Mucosa of descending colon (tissue), 3 donors: Measurements from ENCODE around the gene CCNF. TPM values are rescaled to one million over a fixed set of nuclear protein-coding genes. Genes with fewer than 3 reads are reported as not detected.
A peak's percentile ranks its signal among the peaks of the same experiment; 100 is the strongest.

Source experiments
- ATAC-seq: fragments of 200-7000 bp; cut with Tn5 transposase; one replicate; pipeline ENCODE4 v1.9.1; 2020; ENCODE audit warnings: mild to moderate bottlenecking, moderate library complexity
- DNase-seq, 3 donors: peaks; one replicate each; pipeline ENCODE4 v3.0.0-alpha.2; 2020
- H3K36me3 ChIP-seq: fragments of 200-600 bp; one replicate; pipeline ENCODE4 v1.8.0; 2021; ENCODE audit warnings: low read depth, mild to moderate bottlenecking
- H3K4me1 ChIP-seq: fragments of 200-600 bp; one replicate; pipeline ENCODE4 v1.8.0; 2021; ENCODE audit warnings: low read depth, mild to moderate bottlenecking
- H3K4me3 ChIP-seq: fragments of 200-600 bp; one replicate; pipeline ENCODE4 v1.8.0; 2021; ENCODE audit warnings: mild to moderate bottlenecking
- H3K9me3 ChIP-seq: fragments of 200-600 bp; one replicate; pipeline ENCODE4 v1.8.0; 2021; ENCODE audit warnings: mild to moderate bottlenecking
- intact Hi-C, 2 donors: fragments of 100-400 bp; cut with DNase I in 1 of 2; cut with micrococcal nuclease in 1 of 2; formaldehyde crosslinking; loops; one replicate each; pipeline versions ENCODE4 v1.11.0 to v1.11.1; 2022; cut with DNase I, micrococcal nuclease
- total RNA-seq, 3 donors: library from RNA; stranded (reverse); fragmentation: NEBNext Ultra II Directional in 2 of 3; extraction: Animal tissue kit (Norgen Biotek cat#: 25700) in 2 of 3; gene quantifications; one replicate each; pipeline versions ENCODE4 v1.2.1 to v1.2.4, GENCODE V29; 2021 to 2023
- TF ChIP-seq, protein P1 (sequence below): fragments of 200-600 bp; IDR thresholded peaks from one replicate; pipeline ENCODE4 v1.8.0; 2022; ENCODE audit warnings: antibody characterized with exemption, mild to moderate bottlenecking
- donor health status: DM: no; HTN: no; CAD: no; lungs with moderate emphysema.
- donor health status: DM: no; HTN: no; CAD: no.
- donor health status: DM: no; HTN: yes; CAD: no.

CCNF gene
- total RNA-seq, 3 donors from 2014 or later = 3.4 to 12.7 (median 3.7) TPM

DNA sequence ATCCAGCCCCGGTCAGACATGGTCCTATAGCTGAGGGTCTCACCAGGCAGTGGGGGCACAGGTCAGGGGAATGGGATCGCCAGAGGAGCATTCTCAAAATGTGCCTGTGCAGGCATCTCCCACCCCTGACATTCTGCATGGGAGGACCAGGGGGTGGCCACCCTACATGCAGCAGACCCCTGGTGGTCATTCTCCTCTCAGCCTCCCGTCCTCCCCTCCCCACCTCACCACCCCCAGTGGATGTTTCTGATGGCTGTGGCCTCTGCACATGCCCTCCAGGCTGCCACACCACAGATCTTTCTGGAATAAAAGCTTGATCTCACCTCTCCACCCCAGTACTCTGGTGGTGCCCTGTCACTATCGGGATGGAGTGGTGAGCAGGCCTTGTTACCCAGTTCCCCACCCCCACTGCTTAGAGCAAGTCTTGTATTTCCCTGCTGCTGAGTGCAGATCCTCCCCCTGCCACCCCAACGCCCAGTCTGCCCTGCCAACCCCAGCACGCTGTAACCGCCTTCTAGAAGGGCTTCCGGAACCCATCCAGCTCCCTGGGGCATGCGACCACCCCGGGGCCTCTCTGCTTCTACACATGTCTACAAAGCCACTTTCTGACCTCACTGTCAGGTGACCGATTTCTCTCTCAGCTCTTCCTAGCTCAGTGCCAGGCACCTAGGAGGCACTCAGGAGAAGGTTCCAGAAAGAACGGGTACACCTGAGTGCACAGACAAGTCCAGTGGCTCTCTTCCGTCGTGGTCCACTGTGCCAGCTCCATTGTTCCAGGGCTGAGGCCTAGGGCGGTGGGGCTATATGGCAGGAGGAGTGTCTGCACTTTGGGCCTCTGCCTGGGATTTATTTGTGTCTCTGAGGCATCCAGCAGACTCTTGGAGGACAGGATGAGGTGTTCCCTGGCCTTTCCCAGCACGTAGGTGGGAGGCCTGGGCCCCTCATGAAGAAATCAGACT is 55.0 kb downstream of the CCNF start:
- ATAC-seq (no peak), DNase-seq (no peak)
- no peaks in the 10 kb centered on the region for H3K36me3 ChIP-seq
- H3K4me3 ChIP-seq = no peak overlapping the region
- TF ChIP-seq, protein P1, sequence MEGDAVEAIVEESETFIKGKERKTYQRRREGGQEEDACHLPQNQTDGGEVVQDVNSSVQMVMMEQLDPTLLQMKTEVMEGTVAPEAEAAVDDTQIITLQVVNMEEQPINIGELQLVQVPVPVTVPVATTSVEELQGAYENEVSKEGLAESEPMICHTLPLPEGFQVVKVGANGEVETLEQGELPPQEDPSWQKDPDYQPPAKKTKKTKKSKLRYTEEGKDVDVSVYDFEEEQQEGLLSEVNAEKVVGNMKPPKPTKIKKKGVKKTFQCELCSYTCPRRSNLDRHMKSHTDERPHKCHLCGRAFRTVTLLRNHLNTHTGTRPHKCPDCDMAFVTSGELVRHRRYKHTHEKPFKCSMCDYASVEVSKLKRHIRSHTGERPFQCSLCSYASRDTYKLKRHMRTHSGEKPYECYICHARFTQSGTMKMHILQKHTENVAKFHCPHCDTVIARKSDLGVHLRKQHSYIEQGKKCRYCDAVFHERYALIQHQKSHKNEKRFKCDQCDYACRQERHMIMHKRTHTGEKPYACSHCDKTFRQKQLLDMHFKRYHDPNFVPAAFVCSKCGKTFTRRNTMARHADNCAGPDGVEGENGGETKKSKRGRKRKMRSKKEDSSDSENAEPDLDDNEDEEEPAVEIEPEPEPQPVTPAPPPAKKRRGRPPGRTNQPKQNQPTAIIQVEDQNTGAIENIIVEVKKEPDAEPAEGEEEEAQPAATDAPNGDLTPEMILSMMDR = no peak
- peaks cover 12% of the 10 kb centered on the region for H3K4me1 ChIP-seq
- no peaks in the 10 kb centered on the region for H3K9me3 ChIP-seq
- intact Hi-C loops = no loop called here

DNA sequence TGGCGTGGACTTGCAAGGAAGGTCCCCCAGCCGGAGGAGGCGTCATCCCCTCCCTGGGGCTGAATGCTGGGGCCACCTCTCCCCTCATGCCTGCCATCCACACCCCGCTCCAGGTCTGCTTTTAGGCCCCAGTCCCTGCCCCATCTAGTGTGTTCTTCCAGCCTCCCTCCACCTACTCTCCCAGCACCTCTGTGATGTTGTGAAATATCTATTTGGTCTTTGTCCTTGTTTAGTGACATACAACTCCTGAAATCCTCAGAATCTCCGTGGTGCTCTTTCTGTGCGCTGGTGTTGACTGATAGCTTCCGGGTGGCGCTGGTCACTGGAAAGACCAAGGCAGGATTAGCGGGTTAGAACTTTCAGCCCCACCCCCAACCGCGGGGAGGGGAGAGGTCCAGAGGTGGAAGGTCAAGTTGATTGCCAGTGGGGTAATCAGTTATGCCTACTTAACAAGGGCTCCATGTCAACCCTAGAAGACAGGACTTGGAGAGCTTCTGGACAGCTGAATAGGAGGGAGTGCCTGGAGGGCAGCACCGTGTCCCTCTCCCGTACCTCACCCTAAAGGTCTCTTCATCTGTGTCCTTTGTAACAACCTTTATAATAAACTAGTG is 55.8 kb downstream of the CCNF start:
- intact Hi-C loops = no loop called here
- H3K36me3 ChIP-seq = no peaks in the 10 kb centered on the region
- TF ChIP-seq, protein P1 = no peak

DNA sequence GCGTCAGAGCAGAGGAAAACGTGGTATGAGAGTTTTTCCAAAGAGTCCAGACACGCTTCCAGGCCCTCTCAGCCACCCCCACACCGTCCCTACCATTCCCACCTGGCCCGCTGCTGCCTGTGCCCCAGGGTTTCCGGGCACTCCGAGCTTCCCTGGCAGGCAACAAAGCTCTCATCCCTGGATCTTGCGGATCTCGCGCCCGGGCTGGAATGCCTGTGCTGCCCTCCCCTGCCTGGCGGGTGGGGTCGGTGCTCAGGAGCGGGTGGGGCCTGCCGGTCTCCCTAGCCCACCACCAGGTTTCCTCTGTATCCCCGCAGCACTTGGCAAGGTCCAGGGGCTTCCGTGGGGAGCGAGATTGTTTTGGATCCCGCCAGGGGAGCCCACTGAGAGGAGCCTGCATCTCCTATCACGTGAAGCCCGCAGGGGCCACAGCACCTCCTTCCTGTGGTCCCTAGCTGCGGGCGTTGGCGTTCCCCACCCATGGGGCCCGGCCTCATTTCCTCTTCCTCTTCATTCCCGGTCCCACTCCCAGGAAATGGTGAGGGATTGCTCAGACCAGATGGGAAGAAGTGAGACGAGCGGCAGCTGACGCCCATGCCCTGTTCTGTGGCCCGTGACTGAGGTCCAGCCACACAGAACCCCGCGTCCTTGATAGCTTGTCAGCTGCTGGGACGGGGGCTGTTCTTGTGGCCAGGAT is 56.7 kb downstream of the CCNF start:
- peak in 1 of 3 donors; percentile 48 for DNase-seq
- Histone ChIP-seq H3K9me3 (no peaks in the 10 kb centered on the region), H3K36me3 (no peaks in the 10 kb centered on the region), H3K4me3 (no peak overlapping the region), H3K4me1 (peaks cover 7% of the 10 kb centered on the region)
- TF ChIP-seq, protein P1 = no peak
- intact Hi-C loops = no loop called here
- ATAC-seq = no peak

More for the DNA sequence above, 55.8 kb downstream of the CCNF start:
- DNase-seq (no peak), ATAC-seq (no peak)
- no peaks in the 10 kb centered on the region for H3K9me3 ChIP-seq
- peaks cover 12% of the 10 kb centered on the region for H3K4me1 ChIP-seq
- no peak overlapping the region for H3K4me3 ChIP-seq

DNA sequence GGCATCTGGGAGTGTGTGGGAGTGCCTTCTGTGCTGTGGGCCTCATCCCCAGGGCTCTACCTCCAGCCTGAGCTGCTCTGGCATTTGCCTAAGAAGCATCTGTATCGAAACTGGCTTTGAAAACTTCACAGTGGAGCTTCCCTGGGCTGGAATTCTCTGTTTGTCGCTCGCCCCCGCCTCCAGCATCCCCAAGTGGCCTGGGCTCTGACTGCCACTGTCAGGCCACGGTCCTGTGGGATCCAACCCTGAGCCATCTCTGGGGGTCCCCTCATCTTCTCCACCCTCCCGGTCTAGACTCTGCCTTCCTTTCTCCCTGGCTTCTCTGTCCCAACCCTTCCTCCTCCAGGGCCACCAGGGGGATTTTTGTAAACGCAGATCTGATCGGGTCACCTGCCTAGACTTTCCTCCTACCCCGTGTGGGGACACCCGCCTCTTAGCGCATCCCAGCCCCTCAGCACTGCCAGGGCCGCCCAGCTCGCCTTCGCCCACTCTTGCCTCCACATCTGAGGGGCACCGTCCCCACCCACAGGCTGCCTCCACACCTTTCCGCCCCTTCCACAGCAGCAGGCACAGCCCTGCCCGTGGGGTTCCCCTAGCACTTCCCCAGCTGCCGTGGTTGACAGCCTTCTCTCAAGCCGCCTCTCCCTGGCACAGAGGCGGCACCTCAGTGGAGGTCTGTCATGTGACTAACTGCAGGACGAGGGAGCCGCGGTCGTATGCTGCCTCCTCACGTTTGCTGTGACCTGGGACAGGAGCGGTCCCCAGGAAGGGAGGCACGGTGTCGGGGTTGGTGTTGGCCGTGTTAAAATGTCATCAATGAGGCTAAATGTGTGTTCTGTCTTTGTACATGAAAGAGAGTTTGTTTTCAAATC is 57.6 kb downstream of the CCNF start:
- TF ChIP-seq, protein P1 = no peak
- H3K9me3 ChIP-seq = no peaks in the 10 kb centered on the region
- ATAC-seq = peak; percentile 88
- intact Hi-C loops = no loop called here
- DNase-seq = peak; percentile 75 to 77 (median 76)
- H3K4me3 ChIP-seq = no peak overlapping the region
- no peaks in the 10 kb centered on the region for H3K36me3 ChIP-seq
- no peaks in the 10 kb centered on the region for H3K4me1 ChIP-seq

DNA sequence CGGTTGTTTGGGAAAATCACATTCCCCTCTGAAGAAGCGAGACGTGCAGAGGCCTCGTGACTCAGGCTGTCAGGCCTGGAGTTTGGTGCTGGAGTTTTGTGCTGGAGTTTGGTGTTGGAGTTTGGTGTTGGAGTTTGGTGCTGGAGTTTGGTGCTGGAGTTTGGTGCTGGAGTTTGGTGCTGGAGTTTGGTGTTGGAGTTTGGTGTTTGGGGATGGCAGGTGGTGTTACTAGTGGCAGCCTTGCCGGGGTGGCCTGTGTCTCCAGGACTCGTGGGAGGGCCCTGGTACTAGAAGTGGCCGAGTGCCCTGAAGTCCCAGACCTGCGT is 58.2 kb downstream of the CCNF start:
- Histone ChIP-seq H3K36me3 (no peaks in the 10 kb centered on the region), H3K4me1 (no peaks in the 10 kb centered on the region), H3K9me3 (no peaks in the 10 kb centered on the region), H3K4me3 (no peak overlapping the region)
- no peak for DNase-seq
- TF ChIP-seq, protein P1 = no peak
- ATAC-seq = no peak
- intact Hi-C loops = no loop called here
